DND-41 (cell line): ENCODE measurements around the gene MINAR2.

Experiments used
- ATAC-seq: fragments of 200-7000 bp; cut with Tn5 transposase; 3 replicates; pipeline ENCODE4 v1.9.1; 2021; ENCODE audit warnings: low read depth; ENCODE audit not compliant: insufficient read depth
- DNase-seq: peaks from one replicate; pipeline ENCODE4 v3.0.0-alpha.2; 2020
- H2AFZ ChIP-seq: 2 replicates; pipeline ENCODE4 v1.6.0; 2012; ENCODE audit warnings: low read depth, low read length
- H3K27ac ChIP-seq: 2 replicates; pipeline ENCODE4 v1.5.1; 2012; ENCODE audit warnings: low read length, inconsistent platforms
- H3K27me3 ChIP-seq: fragments of 200-600 bp; sonication (generic); 2 replicates; pipeline ENCODE4 v1.6.0; 2012; ENCODE audit warnings: low read length, mild to moderate bottlenecking, inconsistent platforms; ENCODE audit not compliant: insufficient read depth, poor library complexity
- H3K36me3 ChIP-seq: 2 replicates; pipeline ENCODE4 v1.5.1; 2012; ENCODE audit warnings: low read length, inconsistent platforms; ENCODE audit not compliant: insufficient read depth
- H3K4me1 ChIP-seq: 2 replicates; pipeline ENCODE4 v1.5.1; 2012; ENCODE audit warnings: mild to moderate bottlenecking, low read length; ENCODE audit not compliant: insufficient read depth
- H3K4me2 ChIP-seq: 2 replicates; pipeline ENCODE4 v1.6.0; 2012; ENCODE audit warnings: mild to moderate bottlenecking, moderate library complexity, low read length, inconsistent platforms; ENCODE audit not compliant: insufficient read depth
- H3K4me3 ChIP-seq, 2 experiments: fragments of 200-600 bp in 1 of 2; shearing (Covaris generic) in 1 of 2; 2 replicates each; pipeline ENCODE4 v1.5.1; 2012 to 2016; ENCODE audit warnings: inconsistent platforms in 2 of 2, low read length in 2 of 2, mild to moderate bottlenecking in 2 of 2, low read depth in 1 of 2, moderate library complexity in 1 of 2
- H3K79me2 ChIP-seq: 2 replicates; pipeline ENCODE4 v1.6.0; 2012; ENCODE audit warnings: low read length, inconsistent platforms; ENCODE audit not compliant: insufficient read depth
- H3K9ac ChIP-seq: 2 replicates; pipeline ENCODE4 v1.6.0; 2012; ENCODE audit warnings: low read depth, mild to moderate bottlenecking, inconsistent platforms, low read length, moderate library complexity
- H3K9me3 ChIP-seq: 2 replicates; pipeline ENCODE4 v1.5.1; 2012; ENCODE audit warnings: low read length, moderate library complexity, mild to moderate bottlenecking, inconsistent platforms; ENCODE audit not compliant: insufficient read depth, severe bottlenecking
- H4K20me1 ChIP-seq: 2 replicates; pipeline ENCODE4 v1.6.0; 2012; ENCODE audit warnings: low read length; ENCODE audit not compliant: insufficient read depth
- EZH2 ChIP-seq: IDR thresholded peaks from 3 replicates; pipeline ENCODE4 v1.6.1; 2012; ENCODE audit warnings: borderline replicate concordance, low read depth, mild to moderate bottlenecking, moderate library complexity, low read length, inconsistent platforms; ENCODE audit not compliant: severe bottlenecking
- TF ChIP-seq, protein P1 (sequence below): IDR thresholded peaks from 2 replicates; pipeline ENCODE4 v1.5.1; 2012; ENCODE audit warnings: borderline replicate concordance, low read length, moderate library complexity, mild to moderate bottlenecking; ENCODE audit not compliant: poor library complexity, severe bottlenecking; ENCODE audit errors: extremely low read depth

MINAR2 gene

DNA sequence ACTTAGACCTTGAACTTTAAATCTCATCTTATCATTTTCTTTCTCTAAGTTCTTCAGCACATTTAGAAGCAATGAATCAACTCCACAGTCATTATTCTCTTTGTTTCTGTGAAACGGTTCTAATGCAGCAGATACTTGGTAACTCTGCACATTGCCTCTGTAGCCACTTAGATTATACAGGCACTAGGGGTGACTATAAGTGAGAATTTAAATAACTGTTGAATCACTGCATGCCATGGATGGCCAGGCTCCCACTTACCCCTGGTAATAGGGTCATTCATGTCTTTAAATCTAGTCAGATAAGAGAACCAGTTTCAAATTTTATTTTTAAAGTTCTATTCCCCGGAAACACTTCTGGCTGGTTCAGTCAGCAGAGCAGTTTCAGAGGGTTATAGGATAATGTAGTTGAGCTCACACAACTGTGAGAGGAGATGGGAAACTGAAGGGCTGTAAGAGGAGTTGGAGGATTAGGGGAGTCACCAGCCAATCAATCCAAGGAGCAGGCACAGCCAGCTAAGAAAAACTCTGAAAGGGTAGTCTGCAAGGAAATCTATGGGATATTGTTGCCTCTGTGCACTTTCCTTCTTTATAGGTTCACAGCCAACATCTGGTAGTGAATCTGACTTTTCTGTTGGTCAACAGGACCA, 4.2 kb upstream of the MINAR2 start:
- H2AFZ ChIP-seq = no peak overlapping the region
- no peaks in the 10 kb centered on the region for H3K79me2 ChIP-seq
- no peaks in the 10 kb centered on the region for H3K9me3 ChIP-seq
- DNase-seq (no peak), ATAC-seq (no peak)
- H3K9ac ChIP-seq = no peak overlapping the region
- no peak overlapping the region for H3K27ac ChIP-seq
- no peak overlapping the region for H3K4me2 ChIP-seq
- no peaks in the 10 kb centered on the region for H3K4me1 ChIP-seq
- TF ChIP-seq, protein P1, sequence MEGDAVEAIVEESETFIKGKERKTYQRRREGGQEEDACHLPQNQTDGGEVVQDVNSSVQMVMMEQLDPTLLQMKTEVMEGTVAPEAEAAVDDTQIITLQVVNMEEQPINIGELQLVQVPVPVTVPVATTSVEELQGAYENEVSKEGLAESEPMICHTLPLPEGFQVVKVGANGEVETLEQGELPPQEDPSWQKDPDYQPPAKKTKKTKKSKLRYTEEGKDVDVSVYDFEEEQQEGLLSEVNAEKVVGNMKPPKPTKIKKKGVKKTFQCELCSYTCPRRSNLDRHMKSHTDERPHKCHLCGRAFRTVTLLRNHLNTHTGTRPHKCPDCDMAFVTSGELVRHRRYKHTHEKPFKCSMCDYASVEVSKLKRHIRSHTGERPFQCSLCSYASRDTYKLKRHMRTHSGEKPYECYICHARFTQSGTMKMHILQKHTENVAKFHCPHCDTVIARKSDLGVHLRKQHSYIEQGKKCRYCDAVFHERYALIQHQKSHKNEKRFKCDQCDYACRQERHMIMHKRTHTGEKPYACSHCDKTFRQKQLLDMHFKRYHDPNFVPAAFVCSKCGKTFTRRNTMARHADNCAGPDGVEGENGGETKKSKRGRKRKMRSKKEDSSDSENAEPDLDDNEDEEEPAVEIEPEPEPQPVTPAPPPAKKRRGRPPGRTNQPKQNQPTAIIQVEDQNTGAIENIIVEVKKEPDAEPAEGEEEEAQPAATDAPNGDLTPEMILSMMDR = no peak
- TF ChIP-seq EZH2 = no peak
- H4K20me1 ChIP-seq = no peaks in the 10 kb centered on the region
- H3K36me3 ChIP-seq = no peaks in the 10 kb centered on the region
- H3K4me3 ChIP-seq = no peak overlapping the region
- H3K27me3 ChIP-seq = no peaks in the 10 kb centered on the region

- H3K36me3 ChIP-seq = no peaks in the 10 kb centered on the region
- H3K4me2 ChIP-seq = no peak overlapping the region
- H3K79me2 ChIP-seq = no peaks in the 10 kb centered on the region
- H4K20me1 ChIP-seq = no peaks in the 10 kb centered on the region
- H3K4me1 ChIP-seq = no peaks in the 10 kb centered on the region
- H3K9ac ChIP-seq = no peak overlapping the region
- H3K27ac ChIP-seq = no peak overlapping the region
- no peak for ATAC-seq
- no peak overlapping the region for H2AFZ ChIP-seq
- H3K4me3 ChIP-seq = no peak overlapping the region
- TF ChIP-seq EZH2 = no peak
- TF ChIP-seq, protein P1 = no peak
- DNase-seq = no peak
- H3K9me3 ChIP-seq = no peaks in the 10 kb centered on the region
- no peaks in the 10 kb centered on the region for H3K27me3 ChIP-seq
These were observed 1.9 kb upstream of the MINAR2 start for GRCh38 chr5:129745997-129746396.

DNA sequence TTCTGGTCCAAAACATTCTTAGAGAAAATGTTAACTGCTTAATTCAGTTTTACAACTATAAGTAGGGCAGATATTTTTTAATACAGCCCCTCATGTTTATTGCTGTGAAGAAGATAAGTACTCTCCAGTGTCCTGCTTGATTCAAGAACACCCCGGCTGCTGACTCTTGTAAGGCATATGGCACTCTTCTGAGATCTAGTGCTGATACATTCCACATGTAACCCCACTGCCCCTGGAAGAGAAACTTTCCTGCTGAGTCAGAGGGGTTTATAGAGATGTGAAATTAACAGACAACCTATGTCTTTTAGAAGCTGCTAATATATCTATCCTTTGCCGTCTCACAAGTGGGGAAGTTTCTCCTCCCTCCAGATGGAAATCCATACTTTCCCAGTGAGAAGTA, 1.0 kb upstream of the MINAR2 start:
- TF ChIP-seq, protein P1 = no peak
- no peak for TF ChIP-seq EZH2
- Histone ChIP-seq H3K9ac (no peak overlapping the region), H4K20me1 (no peaks in the 10 kb centered on the region), H3K9me3 (no peaks in the 10 kb centered on the region), H3K36me3 (no peaks in the 10 kb centered on the region), H3K4me1 (no peaks in the 10 kb centered on the region), H3K79me2 (no peaks in the 10 kb centered on the region), H2AFZ (no peak overlapping the region), H3K4me3 (no peak overlapping the region), H3K27me3 (no peaks in the 10 kb centered on the region), H3K4me2 (no peak overlapping the region), H3K27ac (no peak overlapping the region)
- ATAC-seq (no peak), DNase-seq (no peak)
